ENCODE measurements around the gene RPL29. TPM values are rescaled to one million over a fixed set of nuclear protein-coding genes. Genes with fewer than 3 reads are reported as not detected.
"Not testable (repeated sequence)": the region's sequence is repeated elsewhere in the genome, so short reads cannot be mapped to it uniquely, and the experiment has no call there.

The RPL29 gene
- total and polyA plus RNA-seq, 2 of the 8 experiments (the other 6 are each of a cell fraction or from before 2014, with no cell fraction given) = 1,467 to 2,660 TPM

GRCh38 chr3:52033748-52034147 is 38.1 kb upstream of the RPL29 start:
- H3K79me2 ChIP-seq (ENCODE audit: control insufficient read depth in 1 of 2, insufficient read depth in 2 of 2, low read length in 2 of 2); H3K4me1 ChIP-seq (replicated peaks in 1 of 4; ENCODE audit: control insufficient read depth in 3 of 4, insufficient read depth in 4 of 4, low read length in 3 of 4); H3K23ac ChIP-seq (ENCODE audit: insufficient read length); H3K14ac ChIP-seq (ENCODE audit: insufficient read length); H3K56ac ChIP-seq (replicated peaks; ENCODE audit: insufficient read length, low read depth, low read length); H4K20me1 ChIP-seq (replicated peaks in 1 of 2; ENCODE audit: control insufficient read depth in 1 of 2, insufficient read depth in 2 of 2, low read length in 2 of 2); H3K27me3 ChIP-seq (replicated peaks in 1 of 4; ENCODE audit: control insufficient read depth in 3 of 4, extremely low read depth in 1 of 4, insufficient read depth in 3 of 4, low read length in 3 of 4); H2BK5ac ChIP-seq (ENCODE audit: low read depth, low read length); DNase-seq (ENCODE audit: low read depth in 1 of 2, low spot score in 2 of 2); H3K9me3 ChIP-seq (ENCODE audit: insufficient read depth in 2 of 2, low read depth in 1 of 2, low read length in 1 of 2); H4K8ac ChIP-seq (ENCODE audit: extremely low read depth, insufficient read depth, low read length); H3K27ac ChIP-seq (ENCODE audit: low read depth, low read length); H3K23me2 ChIP-seq (ENCODE audit: low read depth, low read length); H2AFZ ChIP-seq (ENCODE audit: low read length); H3K36me3 ChIP-seq (ENCODE audit: control insufficient read depth in 2 of 4, insufficient read depth in 4 of 4, low read length in 3 of 4); H3K4ac ChIP-seq (replicated peaks; ENCODE audit: insufficient read length, low read depth, low read length); H2BK12ac ChIP-seq (ENCODE audit: low read depth, low read length); H4K5ac ChIP-seq (ENCODE audit: insufficient read length, low read depth, low read length); H3K18ac ChIP-seq (ENCODE audit: extremely low read depth, low read length); H4K91ac ChIP-seq (replicated peaks; ENCODE audit: insufficient read length, low read length); H2AK5ac ChIP-seq (ENCODE audit: low read depth, low read length); H2BK15ac ChIP-seq (ENCODE audit: low read length); H2BK120ac ChIP-seq (replicated peaks; ENCODE audit: low read depth, low read length); H3K9ac ChIP-seq (replicated peaks in 1 of 4; ENCODE audit: extremely low read depth in 1 of 4, low read depth in 3 of 4, low read length in 3 of 4); H2BK20ac ChIP-seq (ENCODE audit: low read length); H3K79me1 ChIP-seq (ENCODE audit: low read depth, low read length); H3K4me3 ChIP-seq (ENCODE audit: extremely low read depth in 1 of 4, insufficient read depth in 2 of 4, low read depth in 3 of 4, low read length in 4 of 4); POLR2A ChIA-PET (ENCODE audit: partially characterized antibody); H3K4me2 ChIP-seq (ENCODE audit: insufficient read depth in 1 of 2, low read depth in 2 of 2, low read length in 2 of 2); FAIRE-seq: not testable (repeated sequence)
- CTCF ChIA-PET (ENCODE audit: partially characterized antibody) = interaction anchor here (1.3 to 9.4 kb wide), 8 partner anchors 9 to 89 kb away, joined by 3 to 124 read pairs (median 22); partner anchors contain the start of gene DUSP7
- WGBS, 2 experiments (ENCODE audit: extremely low coverage in 1 of 2, insufficient coverage in 1 of 2, insufficient read length in 1 of 2, insufficient replicate concordance in 2 of 2, low coverage in 1 of 2, low lambda C conversion rate in 2 of 2, missing lambda C conversion rate in 1 of 2) = 97% methylated on average over 6 of the region's 6 CpGs; no CpG with 5 or more reads in 1 of the 2 experiments
